CD4-positive, CD25-positive, alpha-beta regulatory T cell (primary cell): Measurements from ENCODE around the gene ZNF446. TPM values are rescaled to one million over a fixed set of nuclear protein-coding genes. Genes with fewer than 3 reads are reported as not detected.

Experiments used
- ATAC-seq, 2 donors: fragments of 150-1000 bp; cut with Tn5 transposase; one replicate each; pipeline ENCODE4 v1.10.0; 2021; ENCODE audit warnings: low read depth in 2 of 2, moderate number of reproducible peaks in 2 of 2, moderate library complexity in 1 of 2
- DNase-seq, 3 donors: peaks; one replicate each; pipeline versions ENCODE4 v3.0.0 to v3.0.0-alpha.2; 2012 to 2022; ENCODE audit warnings: mixed read lengths in 1 of 3
- H3K27ac ChIP-seq: one replicate; pipeline ENCODE4 v1.7.0; 2013; ENCODE audit warnings: mild to moderate bottlenecking, low read length; ENCODE audit not compliant: insufficient read depth, poor library complexity, severe bottlenecking
- H3K27me3 ChIP-seq: one replicate; pipeline ENCODE4 v1.7.0; 2013; ENCODE audit warnings: low read length; ENCODE audit not compliant: control insufficient read depth, insufficient read depth
- H3K36me3 ChIP-seq: one replicate; pipeline ENCODE4 v1.7.0; 2013; ENCODE audit warnings: mild to moderate bottlenecking, low read length, moderate library complexity; ENCODE audit not compliant: control insufficient read depth, insufficient read depth
- H3K4me1 ChIP-seq: 2 replicates; pipeline ENCODE4 v1.7.0; 2013; ENCODE audit warnings: mild to moderate bottlenecking, low read length; ENCODE audit not compliant: insufficient read depth, control insufficient read depth, poor library complexity, severe bottlenecking
- H3K4me3 ChIP-seq: one replicate; pipeline ENCODE4 v1.7.0; 2013; ENCODE audit warnings: low read depth, mild to moderate bottlenecking, low read length, moderate library complexity
- H3K9me3 ChIP-seq, 2 experiments: 1 replicate in 1 of 2; 2 replicates in 1 of 2; pipeline ENCODE4 v1.7.0; 2013; ENCODE audit warnings: low read length in 2 of 2, mild to moderate bottlenecking in 1 of 2, moderate library complexity in 1 of 2; ENCODE audit not compliant: control insufficient read depth in 2 of 2
- H3K27ac Mint-ChIP-seq, 3 donors: one replicate each; pipeline ENCODE4 v1.8.0; 2020 to 2022; ENCODE audit warnings: mild to moderate bottlenecking in 3 of 3, mixed read lengths in 3 of 3, moderate library complexity in 2 of 3
- H3K27me3 Mint-ChIP-seq: one replicate; pipeline ENCODE4 v1.8.0; 2022; ENCODE audit warnings: mild to moderate bottlenecking, mixed read lengths
- H3K36me3 Mint-ChIP-seq: one replicate; pipeline ENCODE4 v1.8.0; 2020; ENCODE audit warnings: mixed read lengths
- H3K4me1 Mint-ChIP-seq, 4 donors: one replicate each; pipeline ENCODE4 v1.8.0; 2020 to 2022; ENCODE audit warnings: mixed read lengths in 4 of 4, mild to moderate bottlenecking in 1 of 4
- H3K4me3 Mint-ChIP-seq, 4 donors: one replicate each; pipeline ENCODE4 v1.8.0; 2020 to 2022; ENCODE audit warnings: mild to moderate bottlenecking in 4 of 4, mixed read lengths in 4 of 4, moderate library complexity in 3 of 4
- H3K9me3 Mint-ChIP-seq, 7 donors: one replicate each; pipeline ENCODE4 v1.8.0; 2020 to 2022; ENCODE audit warnings: mixed read lengths in 7 of 7, mild to moderate bottlenecking in 3 of 7, moderate library complexity in 2 of 7
- polyA plus RNA-seq, 4 donors: library from polyadenylated mRNA; unstranded; fragments of 300-500 nt; fragmentation: Illumina TruSeq; gene quantifications; one replicate each; pipeline ENCODE4 v1.2.3, GENCODE V29; 2021
- total RNA-seq: library from RNA; stranded (reverse); gene quantifications from one replicate; pipeline ENCODE4 v1.2.3, GENCODE V29; 2022

Gene ZNF446
- total and polyA plus RNA-seq, 5 donors from 2014 or later, result 1.7 to 10.5 (median 4.2) TPM

DNA sequence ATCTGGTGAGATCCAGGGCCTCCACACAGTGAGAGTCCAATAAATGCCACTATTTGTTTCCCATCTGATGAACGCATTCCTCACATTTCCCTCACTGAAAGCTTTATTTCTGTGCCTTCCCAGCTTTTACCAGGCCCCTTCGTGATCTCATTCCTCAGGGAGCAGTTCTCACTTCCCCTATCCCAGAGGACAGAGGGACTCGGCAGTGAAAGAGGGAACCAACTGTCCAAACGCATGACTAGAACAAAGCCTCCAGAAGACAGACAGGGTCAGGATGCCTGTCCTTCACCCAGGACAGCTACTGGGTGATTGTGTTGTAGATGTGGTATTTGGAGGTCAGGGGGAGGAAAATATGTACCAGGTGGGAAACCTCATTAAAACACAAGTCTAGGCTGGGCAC lies 45.5 kb downstream of the ZNF446 start:
- H3K4me1 ChIP-seq, result peaks cover 19% of the 10 kb centered on the region
- H3K27me3 ChIP-seq, result no peaks in the 10 kb centered on the region
- no peak overlapping the region for H3K4me3 ChIP-seq
- H3K9me3 Mint-ChIP-seq, result peaks cover 0 to 2% (median 0%) of the 10 kb centered on the region in 7 donors
- H3K27me3 Mint-ChIP-seq, result no peaks in the 10 kb centered on the region
- H3K4me1 Mint-ChIP-seq, result peaks cover 7 to 34% (median 20%) of the 10 kb centered on the region in 4 donors
- no peaks in the 10 kb centered on the region for H3K36me3 Mint-ChIP-seq
- H3K27ac Mint-ChIP-seq, result peak overlapping the region in 1 of 3 donors; percentile 67
- H3K36me3 ChIP-seq, result peaks cover 4% of the 10 kb centered on the region
- H3K4me3 Mint-ChIP-seq, result peak overlapping the region in 2 of 4 donors; percentile 41
- no peak for DNase-seq
- no peak overlapping the region for H3K27ac ChIP-seq
- ATAC-seq, result no peak
- H3K9me3 ChIP-seq, result no peaks in the 10 kb centered on the region

DNA sequence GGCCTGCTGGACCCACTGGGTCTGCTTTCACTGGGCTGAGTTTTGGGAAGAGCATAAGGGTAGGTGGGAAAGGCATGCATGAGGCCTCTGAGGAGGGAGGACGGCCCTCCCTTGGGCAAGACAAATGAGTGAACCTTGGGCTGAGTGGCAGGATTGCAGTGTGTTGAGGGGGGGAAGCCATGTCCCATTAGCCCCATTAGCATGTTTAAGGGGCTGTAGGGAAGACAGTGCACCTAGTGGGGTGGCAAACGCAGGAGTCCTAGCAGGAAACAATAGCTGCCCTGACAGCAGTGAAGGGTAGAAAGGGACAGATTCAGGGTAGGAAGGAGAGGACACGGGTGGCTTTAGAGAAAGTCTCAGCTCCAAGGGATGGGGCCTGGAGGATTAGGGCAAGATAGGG lies 46.6 kb downstream of the ZNF446 start:
- Histone ChIP-seq H3K36me3 (no peaks in the 10 kb centered on the region), H3K27ac (no peak overlapping the region), H3K4me1 (peaks cover 16% of the 10 kb centered on the region), H3K9me3 (no peaks in the 10 kb centered on the region), H3K4me3 (no peak overlapping the region), H3K27me3 (no peaks in the 10 kb centered on the region)
- peaks cover 7 to 31% (median 20%) of the 10 kb centered on the region in 4 donors for H3K4me1 Mint-ChIP-seq
- no peaks in the 10 kb centered on the region for H3K27me3 Mint-ChIP-seq
- ATAC-seq (no peak), DNase-seq (no peak)
- H3K27ac Mint-ChIP-seq, result peak overlapping the region in 1 of 3 donors; percentile 13
- peak overlapping the region in 2 of 4 donors; percentile 19 to 64 for H3K4me3 Mint-ChIP-seq
- peaks cover 0 to 2% (median 0%) of the 10 kb centered on the region in 7 donors for H3K9me3 Mint-ChIP-seq
- no peaks in the 10 kb centered on the region for H3K36me3 Mint-ChIP-seq

DNA sequence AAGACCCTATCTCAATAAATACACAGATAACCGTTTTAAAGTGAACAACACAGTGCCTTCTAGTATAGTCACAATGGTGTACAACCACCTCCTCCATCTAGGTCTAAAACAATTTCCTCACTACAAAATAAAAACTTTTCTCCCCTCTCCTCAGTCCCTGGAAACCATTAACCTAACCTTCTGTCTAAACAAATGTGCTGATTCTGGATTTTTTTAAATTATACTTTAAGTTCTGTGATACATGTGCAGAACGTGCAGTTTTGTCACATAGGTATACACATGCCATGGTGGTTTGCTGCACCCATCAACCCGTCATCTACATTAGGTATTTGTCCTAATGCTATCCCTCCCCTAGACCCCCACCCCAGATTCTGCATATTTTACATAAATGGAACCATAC lies 53.3 kb downstream of the ZNF446 start:
- no peaks in the 10 kb centered on the region for H3K36me3 ChIP-seq
- no peaks in the 10 kb centered on the region for H3K9me3 ChIP-seq
- Mint-ChIP-seq H3K9me3 (peaks cover 0 to 2% (median 0%) of the 10 kb centered on the region in 7 donors), H3K27me3 (peaks cover 4% of the 10 kb centered on the region), H3K36me3 (no peaks in the 10 kb centered on the region), H3K4me3 (no peak overlapping the region), H3K27ac (no peak overlapping the region), H3K4me1 (no peaks in the 10 kb centered on the region)
- no peaks in the 10 kb centered on the region for H3K27me3 ChIP-seq
- H3K27ac ChIP-seq, result no peak overlapping the region
- H3K4me3 ChIP-seq, result no peak overlapping the region
- ATAC-seq, result no peak
- no peak for DNase-seq
- no peaks in the 10 kb centered on the region for H3K4me1 ChIP-seq

Other genes starting within 250 kb of the ZNF446 start
- 11.6 TPM for gene ZNF544, start 247.4 kb upstream of the ZNF446 start, total RNA-seq
- 10 to 100 TPM; 16.2 to 20.8 (median 19.2) TPM for gene ZNF544, start 247.4 kb upstream of the ZNF446 start, polyA plus RNA-seq
- gene ZNF8, start 197.4 kb upstream of the ZNF446 start, total RNA-seq, result 6.7 TPM
- under 1 TPM; 0.33 to 0.87 (median 0.61) TPM for gene ZNF8, start 197.4 kb upstream of the ZNF446 start, polyA plus RNA-seq
- 117 TPM for gene ERVK3-1, start 171.0 kb upstream of the ZNF446 start, total RNA-seq
- gene ERVK3-1, start 171.0 kb upstream of the ZNF446 start, polyA plus RNA-seq, result 10 to 100 TPM; 65.9 to 85.8 (median 77.4) TPM
- 2.1 TPM for gene ZSCAN22, start 149.4 kb upstream of the ZNF446 start, total RNA-seq
- 1 to 10 TPM in 2 of 4 donors, under 1 TPM in 2; 0.31 to 2.6 (median 1.3) TPM for gene ZSCAN22, start 149.4 kb upstream of the ZNF446 start, polyA plus RNA-seq
- 11.8 TPM for gene A1BG, start 122.9 kb upstream of the ZNF446 start, total RNA-seq
- gene A1BG, start 122.9 kb upstream of the ZNF446 start, polyA plus RNA-seq, result 10 to 100 TPM; 32.0 to 53.7 (median 39.8) TPM
- gene ZNF497, start 113.6 kb upstream of the ZNF446 start, total RNA-seq, result 0.27 TPM
- under 1 TPM; 0.34 to 0.79 (median 0.41) TPM for gene ZNF497, start 113.6 kb upstream of the ZNF446 start, polyA plus RNA-seq
- 1.1 TPM for gene ZNF837, start 95.3 kb upstream of the ZNF446 start, total RNA-seq
- gene ZNF837, start 95.3 kb upstream of the ZNF446 start, polyA plus RNA-seq, result 1 to 10 TPM; 2.5 to 7.7 (median 4.6) TPM
- 747 TPM for gene RPS5, start 89.1 kb upstream of the ZNF446 start, total RNA-seq
- 1,000 to 10,000 TPM in 3 of 4 donors, 100 to 1,000 TPM in 1; 916 to 1,786 (median 1,426) TPM for gene RPS5, start 89.1 kb upstream of the ZNF446 start, polyA plus RNA-seq
- gene RNF225, start 80.7 kb upstream of the ZNF446 start, total RNA-seq, result 0.39 TPM
- gene RNF225, start 80.7 kb upstream of the ZNF446 start, polyA plus RNA-seq, result not detected
- 1.7 TPM for gene ZNF584, start 67.7 kb upstream of the ZNF446 start, total RNA-seq
- gene ZNF584, start 67.7 kb upstream of the ZNF446 start, polyA plus RNA-seq, result 1 to 10 TPM; 5.4 to 8.8 (median 5.8) TPM
- gene ZNF132, start 36.2 kb upstream of the ZNF446 start, total RNA-seq, result 1.2 TPM
- 1 to 10 TPM in 1 of 4 donors, under 1 TPM in 3; 0.76 to 2.0 (median 0.96) TPM for gene ZNF132, start 36.2 kb upstream of the ZNF446 start, polyA plus RNA-seq
- 6.5 TPM for gene ZNF324B, start 24.7 kb upstream of the ZNF446 start, total RNA-seq
- gene ZNF324B, start 24.7 kb upstream of the ZNF446 start, polyA plus RNA-seq, result 1 to 10 TPM in 1 of 4 donors, under 1 TPM in 3; 0.81 to 1.4 (median 0.90) TPM
- gene ZNF324, start 9.3 kb upstream of the ZNF446 start, total RNA-seq, result 15.1 TPM
- 10 to 100 TPM in 2 of 4 donors, 1 to 10 TPM in 2; 5.3 to 12.7 (median 10.2) TPM for gene ZNF324, start 9.3 kb upstream of the ZNF446 start, polyA plus RNA-seq
- 5.5 TPM for gene SLC27A5, start 35.6 kb downstream of the ZNF446 start, total RNA-seq
- 10 to 100 TPM; 14.4 to 26.7 (median 20.4) TPM for gene SLC27A5, start 35.6 kb downstream of the ZNF446 start, polyA plus RNA-seq
- gene ZBTB45, start 43.5 kb downstream of the ZNF446 start, total RNA-seq, result 8.0 TPM
- gene ZBTB45, start 43.5 kb downstream of the ZNF446 start, polyA plus RNA-seq, result 1 to 10 TPM; 4.2 to 5.7 (median 4.9) TPM
- gene TRIM28, start 67.7 kb downstream of the ZNF446 start, total RNA-seq, result 379 TPM
- gene TRIM28, start 67.7 kb downstream of the ZNF446 start, polyA plus RNA-seq, result 10 to 100 TPM; 34.5 to 52.4 (median 44.0) TPM
- 83.1 TPM for gene CHMP2A, start 78.8 kb downstream of the ZNF446 start, total RNA-seq
- 100 to 1,000 TPM; 210 to 273 (median 240) TPM for gene CHMP2A, start 78.8 kb downstream of the ZNF446 start, polyA plus RNA-seq
- gene UBE2M, start 82.3 kb downstream of the ZNF446 start, total RNA-seq, result 50.2 TPM
- 10 to 100 TPM in 2 of 4 donors, 1 to 10 TPM in 2; 8.7 to 17.2 (median 12.9) TPM for gene UBE2M, start 82.3 kb downstream of the ZNF446 start, polyA plus RNA-seq
- 15.6 TPM for gene MZF1, start 97.0 kb downstream of the ZNF446 start, total RNA-seq
- gene MZF1, start 97.0 kb downstream of the ZNF446 start, polyA plus RNA-seq, result 1 to 10 TPM; 7.4 to 8.9 (median 7.9) TPM